ENCODE results near the gene FFAR3. TPM values are rescaled to one million over a fixed set of nuclear protein-coding genes. Genes with fewer than 3 reads are reported as not detected.

The FFAR3 gene, protein sequence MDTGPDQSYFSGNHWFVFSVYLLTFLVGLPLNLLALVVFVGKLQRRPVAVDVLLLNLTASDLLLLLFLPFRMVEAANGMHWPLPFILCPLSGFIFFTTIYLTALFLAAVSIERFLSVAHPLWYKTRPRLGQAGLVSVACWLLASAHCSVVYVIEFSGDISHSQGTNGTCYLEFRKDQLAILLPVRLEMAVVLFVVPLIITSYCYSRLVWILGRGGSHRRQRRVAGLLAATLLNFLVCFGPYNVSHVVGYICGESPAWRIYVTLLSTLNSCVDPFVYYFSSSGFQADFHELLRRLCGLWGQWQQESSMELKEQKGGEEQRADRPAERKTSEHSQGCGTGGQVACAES
- not detected for polyA plus RNA-seq (2012; ENCODE audit: missing spikeins)

DNA sequence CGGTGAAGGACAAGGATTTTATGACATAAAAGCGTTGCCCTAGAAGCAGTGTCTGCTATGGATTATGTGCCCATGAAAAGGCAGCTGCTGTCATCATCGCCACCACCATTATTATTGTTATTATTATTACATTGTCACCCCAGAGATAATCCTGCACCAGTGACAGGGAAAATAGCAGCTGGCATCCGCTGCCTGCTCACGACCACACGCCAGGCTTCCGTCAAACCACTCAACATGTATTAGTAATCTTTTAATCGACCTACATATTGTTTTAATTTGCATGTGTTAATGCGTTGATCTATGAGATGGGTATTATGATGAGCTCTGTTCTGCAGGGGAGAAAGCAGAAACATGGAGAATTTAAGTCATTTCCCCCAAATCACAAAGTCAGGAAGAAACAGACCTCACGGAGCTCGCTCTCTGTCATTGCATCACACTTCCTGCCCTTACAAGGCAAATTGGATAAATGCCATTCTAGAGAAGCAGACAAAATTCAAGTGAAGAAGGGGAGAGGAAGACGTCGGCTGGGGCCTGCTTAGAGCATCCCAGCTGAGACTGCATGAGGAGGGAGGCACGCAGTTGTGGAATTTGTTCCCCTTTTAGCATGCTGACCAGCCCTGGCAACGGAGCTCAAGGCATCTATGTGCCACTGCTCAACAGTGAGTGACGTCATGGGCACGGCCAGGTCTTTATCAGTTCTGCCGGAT, at the start of gene FFAR3:
FFAR3 (plus strand) TSS at position 594 of the 707 bp plus-strand sequence. CDS start 431 bp downstream, outside the sequence.
- no peak for TF ChIP-seq POLR2A (IDR thresholded peaks at IDR 0.05; ENCODE audit: low read depth, low read length)
- no peak for TF ChIP-seq POLR2AphosphoS5 (IDR thresholded peaks at IDR 0.05; ENCODE audit: low read depth, low read length)
- TF ChIP-seq TAF1 (IDR thresholded peaks at IDR 0.05; ENCODE audit: borderline replicate concordance, low read depth, low read length) = no peak
- DNase-seq (ENCODE audit: insufficient read length) (no peak), FAIRE-seq (no peak)

DNA sequence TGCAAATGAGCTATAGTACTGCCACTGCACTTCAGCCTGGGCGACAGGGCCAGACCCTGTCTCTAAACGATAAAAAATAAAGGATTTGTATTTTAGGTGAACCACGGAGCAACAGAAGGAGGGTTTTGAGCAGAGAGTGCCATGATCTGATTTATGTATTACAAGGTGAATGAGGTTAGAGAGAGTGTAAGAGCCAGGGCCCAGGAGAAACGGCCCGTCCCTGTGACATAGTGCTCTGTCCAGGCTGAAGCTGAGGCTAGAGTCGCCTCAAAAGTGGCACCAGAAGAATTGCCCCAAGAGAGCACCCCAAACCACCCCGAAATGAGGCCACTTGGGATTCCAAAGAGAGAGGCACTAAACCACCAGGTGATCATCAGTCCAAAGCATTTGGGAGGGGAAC, 49.4 kb upstream of the FFAR3 start:
- FAIRE-seq (no peak), DNase-seq (ENCODE audit: insufficient read length) (no peak)
- TF ChIP-seq TAF1 (IDR thresholded peaks at IDR 0.05; ENCODE audit: borderline replicate concordance, low read depth, low read length) = no peak
- no peak for TF ChIP-seq POLR2AphosphoS5 (IDR thresholded peaks at IDR 0.05; ENCODE audit: low read depth, low read length)
- no peak for TF ChIP-seq POLR2A (IDR thresholded peaks at IDR 0.05; ENCODE audit: low read depth, low read length)

DNA sequence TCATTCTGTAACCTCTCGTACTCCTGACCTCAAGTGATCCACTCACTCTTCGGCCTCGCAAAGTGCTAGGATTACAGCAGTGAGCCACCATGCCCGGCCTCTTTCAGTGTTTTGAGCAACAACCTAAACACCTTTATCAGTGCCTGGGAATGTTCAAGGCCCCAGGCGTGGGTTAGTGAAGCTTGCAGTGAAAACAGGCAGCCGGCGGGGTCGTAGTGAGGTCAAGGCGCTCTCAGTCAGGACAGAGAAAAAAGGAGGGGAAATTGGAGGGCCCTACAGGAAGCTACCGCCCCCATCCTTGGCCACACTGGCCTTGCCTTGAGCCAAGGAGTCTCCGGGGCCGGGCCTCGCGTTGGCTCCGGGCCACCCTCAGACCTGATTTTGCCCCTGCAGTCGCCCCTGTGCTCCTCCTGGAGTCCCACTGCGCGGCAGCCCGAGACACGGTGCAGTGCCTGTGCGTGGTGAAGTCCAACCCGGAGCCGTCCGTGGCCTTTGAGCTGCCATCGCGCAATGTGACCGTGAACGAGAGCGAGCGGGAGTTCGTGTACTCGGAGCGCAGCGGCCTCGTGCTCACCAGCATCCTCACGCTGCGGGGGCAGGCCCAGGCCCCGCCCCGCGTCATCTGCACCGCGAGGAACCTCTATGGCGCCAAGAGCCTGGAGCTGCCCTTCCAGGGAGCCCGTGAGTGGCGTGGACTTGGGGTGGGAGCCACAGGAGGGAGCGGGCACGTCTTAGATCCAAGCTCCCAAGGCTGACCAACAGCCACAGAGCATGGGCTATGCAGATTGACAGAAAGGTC, 48.6 kb upstream of the FFAR3 start:
- TF ChIP-seq POLR2A (IDR thresholded peaks at IDR 0.05; ENCODE audit: low read depth, low read length) (no peak), POLR2AphosphoS5 (IDR thresholded peaks at IDR 0.05; ENCODE audit: low read depth, low read length) (no peak), TAF1 (IDR thresholded peaks at IDR 0.05; ENCODE audit: borderline replicate concordance, low read depth, low read length) (no peak)
- FAIRE-seq = no peak
- no peak for DNase-seq (ENCODE audit: insufficient read length)

DNA sequence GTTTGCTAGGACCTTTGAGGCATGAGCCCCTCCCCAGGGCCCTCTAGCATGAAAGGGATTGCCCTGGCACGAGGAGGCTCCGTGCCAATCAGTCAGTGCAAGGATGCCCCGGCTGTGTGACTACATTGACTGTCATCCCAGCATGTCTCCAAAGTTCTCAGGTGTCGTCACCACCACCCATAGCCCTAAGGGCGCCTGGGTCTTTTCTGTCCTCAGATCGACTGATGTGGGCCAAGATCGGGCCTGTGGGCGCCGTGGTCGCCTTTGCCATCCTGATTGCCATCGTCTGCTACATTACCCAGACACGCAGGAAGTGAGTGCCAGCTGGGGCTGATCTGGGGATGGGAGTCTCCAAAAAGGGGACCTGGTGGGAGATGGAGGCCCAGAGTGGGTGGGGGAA, 47.9 kb upstream of the FFAR3 start:
- no peak for FAIRE-seq
- no peak for TF ChIP-seq TAF1 (IDR thresholded peaks at IDR 0.05; ENCODE audit: borderline replicate concordance, low read depth, low read length)
- no peak for TF ChIP-seq POLR2AphosphoS5 (IDR thresholded peaks at IDR 0.05; ENCODE audit: low read depth, low read length)
- no peak for TF ChIP-seq POLR2A (IDR thresholded peaks at IDR 0.05; ENCODE audit: low read depth, low read length)
- no peak for DNase-seq (ENCODE audit: insufficient read length)

DNA sequence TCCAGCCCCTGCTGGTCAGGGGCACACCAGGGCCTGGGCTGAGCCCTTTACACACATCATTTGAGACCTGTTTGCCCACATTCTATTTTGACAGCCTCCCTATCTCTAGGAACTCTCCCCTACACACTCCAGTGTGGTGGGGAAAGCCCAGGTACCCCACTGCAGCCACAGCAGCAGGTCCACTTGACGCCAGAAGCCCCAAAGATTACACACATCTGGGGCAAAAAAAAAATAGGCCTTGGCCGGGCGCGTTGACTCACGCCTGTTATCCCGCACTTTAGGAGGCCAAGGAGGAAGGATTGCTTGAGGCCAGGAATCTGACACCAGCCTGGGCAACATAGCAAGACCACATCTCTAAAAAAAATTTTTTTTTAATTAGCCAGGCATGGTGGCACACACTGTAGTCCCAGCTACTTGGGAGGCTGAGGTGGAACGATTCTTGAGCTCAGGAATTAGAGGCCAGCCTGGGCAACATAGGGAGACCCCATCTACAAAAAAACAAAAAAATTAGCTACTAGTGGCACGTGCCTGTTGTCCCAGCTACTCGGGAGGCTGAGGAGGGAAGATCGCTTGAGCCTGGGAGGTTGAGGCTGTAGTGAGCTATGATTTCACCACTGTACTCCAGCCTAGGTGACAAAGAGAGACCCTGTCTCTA, 47.3 kb upstream of the FFAR3 start:
- no peak for DNase-seq (ENCODE audit: insufficient read length)
- TF ChIP-seq POLR2AphosphoS5 (IDR thresholded peaks at IDR 0.05; ENCODE audit: low read depth, low read length) (no peak), POLR2A (IDR thresholded peaks at IDR 0.05; ENCODE audit: low read depth, low read length) (no peak), TAF1 (IDR thresholded peaks at IDR 0.05; ENCODE audit: borderline replicate concordance, low read depth, low read length) (no peak)
- no peak for FAIRE-seq

DNA sequence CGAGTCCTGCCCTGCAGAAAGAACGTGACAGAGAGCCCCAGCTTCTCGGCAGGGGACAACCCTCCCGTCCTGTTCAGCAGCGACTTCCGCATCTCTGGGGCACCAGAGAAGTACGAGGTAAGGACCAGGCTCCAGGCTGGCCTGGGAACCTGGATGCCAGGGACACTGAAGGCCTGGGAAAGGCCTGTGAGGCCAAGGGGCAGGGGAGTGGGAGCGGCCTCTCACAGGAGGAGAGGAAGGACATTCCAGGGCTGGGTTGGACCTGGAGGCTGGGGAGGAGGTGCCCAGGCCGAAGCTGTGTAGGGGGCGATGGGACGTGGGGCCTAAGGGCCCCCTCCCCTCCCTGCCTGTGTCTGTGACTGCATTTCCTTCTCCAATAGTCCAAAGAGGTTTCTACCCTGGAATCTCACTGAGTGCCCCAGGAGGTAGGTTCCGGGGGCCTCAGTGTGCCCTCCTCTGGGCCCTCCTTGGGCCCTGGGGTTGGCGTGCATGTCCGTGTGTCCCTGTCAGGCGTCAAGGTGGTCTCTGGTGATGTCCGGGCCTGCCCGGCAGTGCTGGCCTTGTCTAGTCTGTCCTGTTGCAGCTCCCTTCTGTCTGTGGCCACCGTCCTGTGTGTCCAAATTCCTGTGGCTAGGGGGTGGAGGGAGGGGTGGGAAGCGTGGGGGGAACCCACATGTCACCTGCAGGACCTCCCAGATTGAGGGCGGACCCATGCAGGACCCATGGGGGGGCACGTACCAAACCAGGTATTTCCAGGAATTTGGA, 46.2 kb upstream of the FFAR3 start:
- no peak for TF ChIP-seq POLR2A (IDR thresholded peaks at IDR 0.05; ENCODE audit: low read depth, low read length)
- no peak for TF ChIP-seq POLR2AphosphoS5 (IDR thresholded peaks at IDR 0.05; ENCODE audit: low read depth, low read length)
- no peak for TF ChIP-seq TAF1 (IDR thresholded peaks at IDR 0.05; ENCODE audit: borderline replicate concordance, low read depth, low read length)
- DNase-seq (ENCODE audit: insufficient read length) = no peak
- no peak for FAIRE-seq

DNA sequence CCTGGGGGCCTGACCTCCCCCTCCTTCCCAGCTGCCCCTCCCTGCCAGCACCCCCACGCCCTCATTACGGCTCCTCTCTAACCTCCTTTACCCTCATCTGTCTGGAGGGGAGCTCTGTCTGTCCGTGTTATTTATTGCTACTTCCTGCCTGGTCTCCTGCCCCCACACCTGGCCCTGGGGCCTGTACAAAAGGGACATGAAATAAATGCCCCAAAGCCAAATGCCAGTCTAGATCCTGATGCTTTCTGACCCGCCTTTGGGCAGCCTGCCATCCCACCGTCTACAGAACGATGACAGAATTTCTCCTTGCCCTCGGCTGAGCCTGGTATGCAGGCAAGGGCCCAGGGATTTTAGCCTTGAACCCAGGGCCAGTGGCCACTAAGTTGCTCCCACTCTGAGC, 44.7 kb upstream of the FFAR3 start:
- DNase-seq (ENCODE audit: insufficient read length) = no peak
- TF ChIP-seq POLR2A (IDR thresholded peaks at IDR 0.05; ENCODE audit: low read depth, low read length) (no peak), POLR2AphosphoS5 (IDR thresholded peaks at IDR 0.05; ENCODE audit: low read depth, low read length) (no peak), TAF1 (IDR thresholded peaks at IDR 0.05; ENCODE audit: borderline replicate concordance, low read depth, low read length) (no peak)
- no peak for FAIRE-seq

DNA sequence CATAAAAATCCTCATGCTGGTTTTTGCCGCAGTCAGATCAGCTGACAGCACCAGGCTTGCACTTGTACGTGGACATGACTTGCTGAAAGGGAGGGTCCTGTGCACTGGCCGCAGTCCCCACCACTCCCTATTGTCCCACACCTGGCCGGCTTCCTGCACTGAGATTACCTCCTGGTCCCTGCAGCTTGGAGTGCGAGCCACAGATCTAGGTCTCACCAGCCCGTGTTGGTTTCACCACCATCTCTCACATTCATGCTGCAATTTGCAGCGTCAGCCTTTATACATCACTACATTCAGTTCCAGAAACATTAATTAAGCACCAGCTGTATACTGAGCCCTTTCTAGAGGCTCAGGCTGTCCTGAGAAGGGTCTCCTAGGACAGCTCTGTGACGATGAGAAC, 44.2 kb upstream of the FFAR3 start:
- no peak for FAIRE-seq
- TF ChIP-seq TAF1 (IDR thresholded peaks at IDR 0.05; ENCODE audit: borderline replicate concordance, low read depth, low read length) = no peak
- TF ChIP-seq POLR2AphosphoS5 (IDR thresholded peaks at IDR 0.05; ENCODE audit: low read depth, low read length) = no peak
- no peak for TF ChIP-seq POLR2A (IDR thresholded peaks at IDR 0.05; ENCODE audit: low read depth, low read length)
- DNase-seq (ENCODE audit: insufficient read length) = no peak

DNA sequence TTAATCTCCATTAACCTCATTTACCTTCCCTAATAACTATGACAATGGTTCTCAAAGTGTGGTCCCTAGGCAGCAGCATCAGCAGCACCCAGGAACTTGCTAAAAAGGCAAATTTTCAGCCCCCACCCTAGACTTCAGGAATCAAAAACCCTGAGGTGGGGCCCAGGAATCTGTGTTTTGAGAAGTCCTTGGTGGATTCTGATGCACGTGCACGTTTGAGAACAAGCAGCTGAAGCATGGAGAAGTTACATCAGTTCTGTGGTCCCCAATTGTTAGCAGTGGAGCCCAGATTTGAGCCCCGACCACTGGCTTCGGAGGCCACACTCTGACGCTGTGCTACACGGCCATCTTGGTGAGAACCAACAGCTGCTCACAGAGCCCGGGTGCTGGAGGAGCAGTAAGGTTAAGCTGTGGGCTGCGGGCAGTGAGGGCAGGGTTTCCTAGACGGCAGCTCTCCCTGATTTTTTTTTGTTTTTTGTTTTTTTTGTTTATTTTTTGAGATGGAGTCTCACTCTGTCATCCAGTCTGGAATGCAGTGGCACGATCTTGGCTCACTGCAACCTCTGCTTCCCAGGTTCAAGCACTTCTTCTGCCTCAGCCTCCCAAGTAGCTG, 43.3 kb upstream of the FFAR3 start:
- no peak for TF ChIP-seq TAF1 (IDR thresholded peaks at IDR 0.05; ENCODE audit: borderline replicate concordance, low read depth, low read length)
- TF ChIP-seq POLR2AphosphoS5 (IDR thresholded peaks at IDR 0.05; ENCODE audit: low read depth, low read length) = no peak
- TF ChIP-seq POLR2A (IDR thresholded peaks at IDR 0.05; ENCODE audit: low read depth, low read length) = no peak
- DNase-seq (ENCODE audit: insufficient read length) = no peak
- FAIRE-seq = no peak

DNA sequence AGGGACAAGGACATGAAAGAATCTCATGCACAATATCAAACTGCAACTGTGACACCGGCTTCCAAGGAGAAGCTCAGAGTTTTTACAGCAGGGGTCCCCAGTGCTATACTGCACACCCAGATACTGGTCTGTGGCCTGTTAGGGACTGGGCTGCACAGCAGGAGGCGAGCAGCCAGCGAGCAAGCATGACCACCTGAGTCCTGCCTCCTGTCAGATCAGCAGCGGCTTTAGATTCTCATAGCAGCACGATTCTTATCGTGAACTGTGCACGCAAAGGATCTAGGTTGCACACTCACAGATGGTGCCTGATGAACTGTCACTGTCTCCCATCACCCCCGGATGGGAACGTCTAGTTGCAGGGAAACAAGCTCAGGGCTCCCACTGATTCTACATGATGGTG, 42.4 kb upstream of the FFAR3 start:
- TF ChIP-seq POLR2AphosphoS5 (IDR thresholded peaks at IDR 0.05; ENCODE audit: low read depth, low read length) (no peak), POLR2A (IDR thresholded peaks at IDR 0.05; ENCODE audit: low read depth, low read length) (no peak), TAF1 (IDR thresholded peaks at IDR 0.05; ENCODE audit: borderline replicate concordance, low read depth, low read length) (no peak)
- FAIRE-seq = no peak
- DNase-seq (ENCODE audit: insufficient read length) = no peak

Data from GM12892 (cell line).